Mesodermal cell (in vitro differentiated cells): ENCODE measurements around the gene CD82.

Source experiments
- H3K27ac ChIP-seq: 2 replicates; pipeline ENCODE4 v1.7.0; 2013; ENCODE audit warnings: mild to moderate bottlenecking, low read depth, low read length, moderate library complexity; ENCODE audit not compliant: severe bottlenecking
- H3K36me3 ChIP-seq: 2 replicates; pipeline ENCODE4 v1.7.1; 2013; ENCODE audit warnings: mild to moderate bottlenecking, low read length, moderate library complexity; ENCODE audit not compliant: control insufficient read depth, insufficient read depth
- H3K4me1 ChIP-seq: one replicate; pipeline ENCODE4 v1.7.1; 2013; ENCODE audit warnings: mild to moderate bottlenecking, low read length; ENCODE audit not compliant: insufficient read depth, control insufficient read depth, poor library complexity, severe bottlenecking
- H3K4me3 ChIP-seq: 2 replicates; pipeline ENCODE4 v1.7.0; 2013; ENCODE audit warnings: low read length, control low read depth, mild to moderate bottlenecking; ENCODE audit not compliant: insufficient read depth, poor library complexity, severe bottlenecking; ENCODE audit errors: extremely low read depth
- H3K9me3 ChIP-seq: 2 replicates; pipeline ENCODE4 v1.7.1; 2013; ENCODE audit warnings: mild to moderate bottlenecking, low read length, moderate library complexity; ENCODE audit not compliant: control insufficient read depth
- WGBS, 2 experiments: methylation state at CpG; one replicate each; pipeline ENCODE4 v1.1.5; 2013; ENCODE audit warnings: missing lambda C conversion rate in 2 of 2; ENCODE audit not compliant: insufficient coverage in 2 of 2; 5-methylcytosine and 5-hydroxymethylcytosine counted together

Gene CD82

DNA sequence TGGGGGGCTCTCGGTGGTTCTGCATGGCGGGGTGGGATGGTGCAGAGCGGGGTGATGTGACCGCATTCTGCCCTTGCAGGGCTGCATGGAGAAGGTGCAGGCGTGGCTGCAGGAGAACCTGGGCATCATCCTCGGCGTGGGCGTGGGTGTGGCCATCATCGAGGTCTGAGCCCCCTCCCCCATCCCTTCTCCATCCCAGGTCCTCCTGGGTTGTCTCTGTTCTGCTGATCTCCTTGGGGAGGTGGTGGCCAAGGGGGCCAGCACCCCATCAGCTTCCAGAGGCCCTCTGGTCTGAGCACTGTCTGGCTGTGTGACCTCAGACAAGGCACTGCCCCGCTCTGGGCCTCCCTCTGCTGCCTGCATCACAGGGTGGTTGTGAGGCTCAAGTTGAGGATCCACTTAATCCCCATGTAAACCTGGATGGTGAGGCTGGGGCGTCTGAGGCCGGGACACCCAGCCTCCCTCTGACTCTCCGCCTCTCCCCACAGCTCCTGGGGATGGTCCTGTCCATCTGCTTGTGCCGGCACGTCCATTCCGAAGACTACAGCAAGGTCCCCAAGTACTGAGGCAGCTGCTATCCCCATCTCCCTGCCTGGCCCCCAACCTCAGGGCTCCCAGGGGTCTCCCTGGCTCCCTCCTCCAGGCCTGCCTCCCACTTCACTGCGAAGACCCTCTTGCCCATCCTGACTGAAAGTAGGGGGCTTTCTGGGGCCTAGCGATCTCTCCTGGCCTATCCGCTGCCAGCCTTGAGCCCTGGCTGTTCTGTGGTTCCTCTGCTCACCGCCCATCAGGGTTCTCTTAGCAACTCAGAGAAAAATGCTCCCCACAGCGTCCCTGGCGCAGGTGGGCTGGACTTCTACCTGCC, 53.3 kb downstream of the CD82 start:
- H3K27ac ChIP-seq: no peak overlapping the region
- WGBS, 2 experiments: 85 to 92% methylated on average over 6 to 16 of the region's 22 CpGs
- no peaks in the 10 kb centered on the region for H3K36me3 ChIP-seq
- H3K9me3 ChIP-seq: no peaks in the 10 kb centered on the region
- no peak overlapping the region for H3K4me3 ChIP-seq
- peaks cover 5% of the 10 kb centered on the region for H3K4me1 ChIP-seq

DNA sequence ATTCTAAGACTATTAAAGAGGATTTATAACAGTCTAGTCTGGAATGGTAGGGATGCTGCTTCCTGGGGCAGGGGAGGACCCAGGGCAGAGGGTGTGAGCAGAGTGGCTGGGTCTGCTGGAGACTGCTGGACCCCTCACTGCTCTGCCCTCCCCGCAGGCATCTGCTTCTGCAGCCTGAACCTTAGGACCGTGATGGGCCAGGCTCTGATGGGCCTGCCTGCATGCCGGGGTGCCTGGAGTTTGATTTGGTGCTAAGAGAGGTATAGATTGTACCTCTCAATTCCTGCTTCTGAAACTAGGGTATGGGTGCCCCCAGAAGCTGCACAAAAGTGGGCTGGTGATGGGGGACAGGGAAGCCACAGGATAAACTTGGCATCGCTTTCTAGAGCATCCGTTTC, 54.9 kb downstream of the CD82 start:
- 89 to 93% methylated on average over 4 to 5 of the region's 5 CpGs for WGBS, 2 experiments
- Histone ChIP-seq H3K36me3 (no peaks in the 10 kb centered on the region), H3K27ac (no peak overlapping the region), H3K4me1 (peaks cover 8% of the 10 kb centered on the region), H3K9me3 (no peaks in the 10 kb centered on the region), H3K4me3 (no peak overlapping the region)

DNA sequence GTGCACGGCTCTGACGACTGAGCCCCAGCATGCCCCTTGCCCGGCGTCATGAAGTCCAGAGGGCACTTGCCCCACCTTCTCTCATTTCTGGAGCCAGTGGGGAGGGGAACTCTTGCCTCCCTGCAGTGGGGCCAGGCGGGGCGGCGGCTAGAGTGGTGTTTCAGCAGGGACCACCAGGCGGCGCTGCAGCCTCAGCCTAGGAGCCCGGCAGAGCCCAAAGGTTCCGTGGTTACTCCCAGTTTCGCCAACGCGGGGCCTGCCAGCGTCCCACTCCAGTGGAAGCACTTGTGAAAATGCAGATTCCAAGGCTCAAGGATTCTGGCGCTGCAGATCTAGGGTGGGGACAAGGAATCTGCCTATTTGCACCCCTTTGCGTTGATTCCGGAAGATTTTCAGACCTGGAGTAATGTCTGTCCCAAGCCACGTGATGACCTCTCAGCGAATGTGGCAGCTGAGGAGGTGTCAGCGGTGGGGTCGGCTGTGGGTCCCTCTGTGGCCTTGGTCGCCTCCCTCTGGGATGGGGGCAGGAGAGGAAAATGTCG, 55.7 kb downstream of the CD82 start:
- no peak overlapping the region for H3K4me3 ChIP-seq
- 15 to 18% methylated on average over 19 to 23 of the region's 24 CpGs for WGBS, 2 experiments

DNA sequence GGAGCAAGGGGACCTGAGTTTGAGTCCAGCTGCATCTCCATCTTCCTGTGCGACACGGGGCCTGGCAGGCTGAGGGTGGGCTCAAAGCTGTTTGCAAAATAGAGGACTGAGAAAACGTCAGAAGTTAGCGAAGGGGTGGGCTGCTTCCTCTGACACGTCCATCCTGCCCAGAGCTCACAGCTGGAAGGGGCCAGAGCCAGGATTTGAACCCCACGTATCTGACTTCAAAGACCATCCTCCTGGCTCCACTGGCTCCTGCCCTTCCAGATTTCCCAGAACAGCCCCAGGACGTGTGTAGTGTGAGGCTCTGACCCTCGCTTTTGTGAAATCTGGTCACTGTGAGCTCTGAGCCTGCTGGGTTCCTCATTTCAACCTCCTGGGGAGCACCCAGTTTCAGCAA, 56.3 kb downstream of the CD82 start:
- H3K27ac ChIP-seq: no peak overlapping the region
- peaks cover 8% of the 10 kb centered on the region for H3K4me1 ChIP-seq
- H3K9me3 ChIP-seq: no peaks in the 10 kb centered on the region
- WGBS, 2 experiments: 78 to 83% methylated on average over 8 of the region's 8 CpGs
- H3K4me3 ChIP-seq: no peak overlapping the region
- H3K36me3 ChIP-seq: no peaks in the 10 kb centered on the region

More for the DNA sequence above, 55.7 kb downstream of the CD82 start:
- H3K27ac ChIP-seq: no peak overlapping the region
- H3K4me1 ChIP-seq: peaks cover 8% of the 10 kb centered on the region
- no peaks in the 10 kb centered on the region for H3K36me3 ChIP-seq
- no peaks in the 10 kb centered on the region for H3K9me3 ChIP-seq

DNA sequence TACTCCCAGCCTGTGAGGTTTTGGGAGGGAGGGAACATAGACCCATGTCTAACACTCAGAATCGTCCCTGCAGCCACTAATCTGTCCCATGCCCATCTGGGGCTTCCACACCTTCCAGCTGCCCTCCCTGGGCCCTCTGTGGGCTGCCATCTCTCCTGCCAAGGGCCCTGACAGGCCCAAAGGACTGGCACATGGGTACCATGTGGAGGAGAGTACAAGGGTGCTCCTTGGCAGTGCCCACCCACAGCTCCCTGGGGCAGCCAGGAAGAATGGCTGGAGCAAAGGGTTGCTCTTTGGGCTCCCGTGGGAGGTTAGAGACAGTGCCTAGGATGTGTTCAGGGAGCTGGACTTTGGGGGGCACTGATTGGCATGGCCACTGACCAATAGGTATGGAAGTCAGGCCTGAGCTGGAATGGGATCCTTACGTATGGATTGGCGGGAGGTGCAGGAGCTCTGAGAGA, 56.8 kb downstream of the CD82 start:
- Histone ChIP-seq H3K9me3 (no peaks in the 10 kb centered on the region), H3K36me3 (no peaks in the 10 kb centered on the region), H3K4me3 (no peak overlapping the region), H3K27ac (no peak overlapping the region), H3K4me1 (peaks cover 8% of the 10 kb centered on the region)
- WGBS, 2 experiments: 100% methylated on average over 1 to 2 of the region's 4 CpGs

DNA sequence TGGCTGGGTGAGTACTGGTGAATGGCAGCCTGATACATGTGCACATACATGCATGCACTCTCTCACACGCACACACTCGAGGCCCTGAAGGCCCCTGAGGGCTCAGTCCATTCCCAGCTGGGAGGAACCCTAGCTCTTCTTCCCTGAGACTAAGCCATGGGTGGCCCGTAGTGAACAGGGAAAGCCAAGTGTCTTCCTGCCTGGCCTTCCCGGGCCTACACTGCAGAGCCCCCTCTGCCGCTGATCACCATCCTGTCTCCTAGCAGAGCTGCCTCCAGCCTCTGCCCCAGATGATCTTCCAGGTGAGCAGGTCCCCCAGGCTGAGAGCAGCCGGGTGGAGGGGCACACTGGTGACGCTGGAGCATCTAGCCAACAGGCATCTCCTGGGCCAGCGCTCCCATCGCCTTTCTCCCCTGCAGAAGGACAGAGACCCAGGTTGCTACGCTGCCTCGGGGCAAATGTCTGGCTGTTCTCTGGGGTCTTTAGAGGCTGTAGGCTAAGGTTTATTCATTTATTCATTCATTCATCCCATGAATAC, 57.3 kb downstream of the CD82 start:
- H3K4me1 ChIP-seq: peaks cover 8% of the 10 kb centered on the region
- H3K36me3 ChIP-seq: no peaks in the 10 kb centered on the region
- no peak overlapping the region for H3K4me3 ChIP-seq
- 86 to 92% methylated on average over 9 of the region's 11 CpGs for WGBS, 2 experiments
- H3K9me3 ChIP-seq: no peaks in the 10 kb centered on the region
- H3K27ac ChIP-seq: no peak overlapping the region

DNA sequence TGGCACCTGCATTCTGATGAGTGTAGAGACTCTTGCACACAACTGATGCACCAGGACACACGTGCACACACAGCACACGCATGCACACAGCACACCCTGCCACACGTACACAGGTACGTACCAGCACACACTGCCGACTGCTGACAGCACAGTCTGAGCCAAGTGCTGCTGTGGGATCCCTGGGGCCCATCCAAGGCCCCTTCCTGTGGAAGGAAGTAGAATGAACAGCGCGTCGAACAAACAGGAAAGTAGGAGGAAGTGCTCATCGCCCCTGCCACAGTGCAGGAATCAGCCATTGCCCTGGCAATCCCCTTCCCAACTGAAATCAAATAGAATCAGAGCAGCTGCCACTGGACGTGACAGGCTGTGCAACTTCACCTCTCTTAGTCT, 57.9 kb downstream of the CD82 start:
- H3K9me3 ChIP-seq: no peaks in the 10 kb centered on the region
- H3K27ac ChIP-seq: no peak overlapping the region
- H3K4me3 ChIP-seq: no peak overlapping the region
- WGBS, 2 experiments: 83 to 91% methylated on average over 8 to 10 of the region's 10 CpGs
- no peaks in the 10 kb centered on the region for H3K36me3 ChIP-seq
- peaks cover 8% of the 10 kb centered on the region for H3K4me1 ChIP-seq

DNA sequence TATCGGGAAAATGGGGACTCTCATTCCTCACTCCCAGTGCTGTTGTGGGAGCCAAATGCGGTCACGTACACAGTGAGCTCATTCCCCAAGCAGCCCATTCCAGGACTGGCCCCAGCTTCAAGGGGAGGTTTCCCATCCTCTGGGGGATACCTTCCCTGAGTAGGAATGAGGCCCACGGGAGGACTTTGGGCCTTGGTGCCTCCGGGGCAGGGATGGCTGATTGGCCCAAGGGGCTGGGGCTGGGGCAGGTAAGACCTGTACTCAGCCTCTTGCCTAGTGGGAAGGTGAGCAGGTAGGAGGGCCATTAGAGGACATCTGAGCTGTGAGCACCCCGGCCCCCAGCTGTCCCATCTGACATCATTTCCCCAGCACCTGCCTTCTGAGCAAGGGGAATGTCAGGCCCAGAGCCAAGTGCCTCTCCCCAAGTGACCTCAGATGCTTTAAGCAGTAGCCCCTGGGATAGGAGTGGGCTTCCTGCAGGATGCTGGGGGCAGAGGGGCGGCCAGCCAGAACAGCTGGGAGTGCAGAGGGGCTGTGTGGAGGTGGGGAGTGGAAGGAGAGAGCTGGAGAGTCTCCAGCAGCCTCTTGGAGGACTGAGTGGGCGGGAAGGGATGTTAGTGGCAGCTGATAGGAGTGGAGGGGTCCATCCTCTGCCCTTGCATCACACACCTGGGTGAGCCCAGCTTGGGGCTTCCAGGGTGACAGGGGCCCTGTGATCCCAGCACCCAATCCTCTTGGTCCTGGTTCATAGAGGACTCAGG, 58.4 kb downstream of the CD82 start:
- H3K4me3 ChIP-seq: no peak overlapping the region
- WGBS, 2 experiments: 88 to 97% methylated on average over 4 to 7 of the region's 8 CpGs
- no peaks in the 10 kb centered on the region for H3K9me3 ChIP-seq
- no peaks in the 10 kb centered on the region for H3K36me3 ChIP-seq
- H3K4me1 ChIP-seq: peaks cover 8% of the 10 kb centered on the region
- H3K27ac ChIP-seq: no peak overlapping the region

DNA sequence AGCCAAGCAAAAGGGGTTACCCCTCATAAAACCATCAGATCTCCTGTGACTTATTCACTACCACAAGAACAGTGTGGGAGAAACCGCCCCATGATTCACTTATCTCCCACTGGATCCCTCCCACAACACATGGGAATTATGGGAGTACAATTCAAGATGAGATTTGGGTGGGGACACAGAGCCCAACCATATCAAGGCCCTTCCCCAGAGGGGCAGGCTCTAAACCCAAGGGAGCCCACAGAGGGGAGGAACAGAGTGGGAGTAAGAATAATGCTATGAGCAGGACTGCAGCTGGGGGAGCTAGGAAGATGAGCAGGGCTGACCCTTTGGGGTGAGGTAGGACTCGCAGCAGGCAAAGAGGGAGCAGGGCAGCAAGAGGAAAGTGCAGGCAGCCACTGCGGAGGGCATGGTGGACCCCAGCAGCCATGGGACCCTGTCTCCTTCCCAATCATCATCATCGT, 59.3 kb downstream of the CD82 start:
- H3K36me3 ChIP-seq: no peaks in the 10 kb centered on the region
- H3K4me1 ChIP-seq: peaks cover 8% of the 10 kb centered on the region
- WGBS, 2 experiments: 90 to 94% methylated on average over 3 of the region's 4 CpGs
- H3K27ac ChIP-seq: no peak overlapping the region
- H3K4me3 ChIP-seq: no peak overlapping the region
- no peaks in the 10 kb centered on the region for H3K9me3 ChIP-seq

DNA sequence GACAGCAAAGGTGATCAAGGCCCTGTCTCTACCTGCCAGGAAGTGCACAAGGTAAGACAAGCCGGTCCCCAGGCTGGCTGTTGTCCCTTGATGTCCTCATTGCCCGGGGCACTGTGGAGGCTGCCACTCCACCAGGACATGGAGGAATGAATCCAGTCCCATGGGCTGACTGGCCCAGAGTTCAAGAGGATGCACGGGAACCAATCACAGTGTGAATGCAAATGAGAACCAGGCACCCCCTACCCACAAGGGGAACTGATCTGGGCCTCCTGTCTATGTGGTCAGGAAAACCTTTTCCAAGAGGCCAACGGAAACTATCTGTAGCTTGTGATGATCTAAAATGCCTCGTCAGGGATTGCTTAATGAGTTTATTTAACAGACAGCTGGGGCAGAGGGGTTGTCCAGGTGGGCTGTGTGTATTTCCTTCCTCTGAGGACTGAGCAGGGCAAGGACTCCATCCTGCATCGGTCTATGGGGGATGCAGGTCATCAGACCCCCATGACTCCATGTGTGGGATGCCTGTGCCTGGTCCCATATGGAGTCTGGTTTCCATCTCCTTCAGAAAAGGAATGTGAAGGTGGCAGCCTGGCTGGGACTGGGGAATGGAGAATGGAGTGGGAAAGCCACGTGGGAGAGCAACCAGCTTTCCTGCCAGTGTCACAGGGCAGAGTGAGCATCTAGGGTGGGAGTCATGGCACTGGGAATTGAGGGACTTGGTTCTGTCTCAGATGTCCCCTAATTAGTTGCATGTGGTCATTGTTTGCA, 60.5 kb downstream of the CD82 start:
- Histone ChIP-seq H3K36me3 (no peaks in the 10 kb centered on the region), H3K27ac (no peak overlapping the region)
- WGBS, 2 experiments: 88 to 93% methylated on average over 7 of the region's 7 CpGs

More for the DNA sequence above, 60.5 kb downstream of the CD82 start:
- H3K4me1 ChIP-seq: peaks cover 8% of the 10 kb centered on the region
- H3K9me3 ChIP-seq: no peaks in the 10 kb centered on the region
- H3K4me3 ChIP-seq: no peak overlapping the region
